Measurements from ENCODE around the gene FARS2. TPM values are rescaled to one million over a fixed set of nuclear protein-coding genes. Genes with fewer than 3 reads are reported as not detected.

The FARS2 gene
- total RNA-seq, 6 donors from 2014 or later: 16.4 to 34.6 (median 19.9) TPM

GRCh38 chr6:5250451-5250850, 10.9 kb upstream of the FARS2 start:
- DNase-seq (no peak), ATAC-seq (ENCODE audit: low FRiP score in 2 of 2) (no peak)
- Histone ChIP-seq H3K9me3 (no peaks in the 10 kb centered on the region), H3K4me3 (no peak overlapping the region), H3K4me1 (peaks cover 0 to 13% (median 3%) of the 10 kb centered on the region in 4 donors), H3K36me3 (peaks cover 0 to 5% (median 0%) of the 10 kb centered on the region in 4 donors), H3K27me3 (no peaks in the 10 kb centered on the region), H3K27ac (no peak overlapping the region)
- TF ChIP-seq EP300 (IDR thresholded peaks at IDR 0.05): no peak
- TF ChIP-seq POLR2AphosphoS5 (IDR thresholded peaks at IDR 0.05): no peak
- no peak for TF ChIP-seq CTCF (IDR thresholded peaks at IDR 0.05)
- TF ChIP-seq POLR2A (IDR thresholded peaks at IDR 0.05): no peak
- WGBS, 2 donors: 93% methylated on average over 3 of the region's 3 CpGs

GRCh38 chr6:5250911-5251310, 10.4 kb upstream of the FARS2 start:
- no peak for ATAC-seq (ENCODE audit: low FRiP score in 2 of 2)
- Histone ChIP-seq H3K36me3 (peaks cover 0 to 5% (median 0%) of the 10 kb centered on the region in 4 donors), H3K4me1 (peaks cover 0 to 13% (median 3%) of the 10 kb centered on the region in 4 donors), H3K4me3 (no peak overlapping the region), H3K27ac (no peak overlapping the region), H3K27me3 (no peaks in the 10 kb centered on the region), H3K9me3 (no peaks in the 10 kb centered on the region)
- 90 to 91% methylated on average over 4 of the region's 4 CpGs for WGBS, 2 donors
- DNase-seq: no peak
- TF ChIP-seq POLR2AphosphoS5 (IDR thresholded peaks at IDR 0.05) (no peak), POLR2A (IDR thresholded peaks at IDR 0.05) (no peak), EP300 (IDR thresholded peaks at IDR 0.05) (no peak)

GRCh38 chr6:5256952-5257351, 4.4 kb upstream of the FARS2 start:
- no peaks in the 10 kb centered on the region for H3K27me3 ChIP-seq
- TF ChIP-seq POLR2A (IDR thresholded peaks at IDR 0.05) (no peak), EP300 (IDR thresholded peaks at IDR 0.05) (no peak), CTCF (IDR thresholded peaks at IDR 0.05) (no peak), POLR2AphosphoS5 (IDR thresholded peaks at IDR 0.05) (no peak)
- H3K36me3 ChIP-seq: peaks cover 0 to 2% (median 0%) of the 10 kb centered on the region in 4 donors
- DNase-seq (no peak), ATAC-seq (ENCODE audit: low FRiP score in 2 of 2) (no peak)
- H3K9me3 ChIP-seq: no peaks in the 10 kb centered on the region
- no peak overlapping the region for H3K4me3 ChIP-seq
- no peak overlapping the region for H3K27ac ChIP-seq
- peaks cover 6 to 16% (median 8%) of the 10 kb centered on the region in 4 donors for H3K4me1 ChIP-seq
- 80 to 94% methylated on average over 3 of the region's 3 CpGs for WGBS, 2 donors

GRCh38 chr6:5257400-5257799, 3.9 kb upstream of the FARS2 start:
- Histone ChIP-seq H3K4me1 (peaks cover 10 to 20% (median 12%) of the 10 kb centered on the region in 4 donors), H3K9me3 (no peaks in the 10 kb centered on the region), H3K4me3 (no peak overlapping the region), H3K27ac (no peak overlapping the region), H3K27me3 (no peaks in the 10 kb centered on the region), H3K36me3 (peaks cover 0 to 2% (median 0%) of the 10 kb centered on the region in 4 donors)
- WGBS, 2 donors: 97 to 99% methylated on average over 8 of the region's 8 CpGs
- no peak for DNase-seq
- ATAC-seq (ENCODE audit: low FRiP score in 2 of 2): no peak
- TF ChIP-seq POLR2AphosphoS5 (IDR thresholded peaks at IDR 0.05) (no peak), CTCF (IDR thresholded peaks at IDR 0.05) (no peak), EP300 (IDR thresholded peaks at IDR 0.05) (no peak), POLR2A (IDR thresholded peaks at IDR 0.05) (no peak)

GRCh38 chr6:5259428-5259827, 1.9 kb upstream of the FARS2 start:
- WGBS, 2 donors: 72 to 79% methylated on average over 3 of the region's 3 CpGs
- H3K4me3 ChIP-seq: peak overlapping the region in 2 of 4 donors; percentile 94 to 98
- TF ChIP-seq POLR2A (IDR thresholded peaks at IDR 0.05): no peak
- peaks cover 12 to 25% (median 15%) of the 10 kb centered on the region in 4 donors for H3K4me1 ChIP-seq
- DNase-seq: no peak
- H3K36me3 ChIP-seq: no peaks in the 10 kb centered on the region
- ATAC-seq (ENCODE audit: low FRiP score in 2 of 2): no peak
- no peaks in the 10 kb centered on the region for H3K9me3 ChIP-seq
- peak overlapping the region in 3 of 4 donors; percentile 95 to 96 (median 95) for H3K27ac ChIP-seq
- no peaks in the 10 kb centered on the region for H3K27me3 ChIP-seq

GRCh38 chr6:5260111-5260620, 1.1 kb upstream of the FARS2 start:
- Histone ChIP-seq H3K9me3 (no peaks in the 10 kb centered on the region), H3K36me3 (no peaks in the 10 kb centered on the region), H3K27me3 (no peaks in the 10 kb centered on the region), H3K4me3 (peak overlapping the region; percentile 86 to 98 (median 94)), H3K4me1 (peaks cover 14 to 32% (median 15%) of the 10 kb centered on the region in 4 donors), H3K27ac (peak overlapping the region; percentile 93 to 96 (median 95))
- peak; percentile 66 to 81 for ATAC-seq (ENCODE audit: low FRiP score in 2 of 2)
- peak; percentile 68 to 90 for DNase-seq
- 2 to 6% methylated on average over 7 to 22 of the region's 22 CpGs for WGBS, 2 donors
- no peak for TF ChIP-seq POLR2AphosphoS5 (IDR thresholded peaks at IDR 0.05)
- TF ChIP-seq CTCF (IDR thresholded peaks at IDR 0.05): no peak
- TF ChIP-seq POLR2A (IDR thresholded peaks at IDR 0.05): no peak
- no peak for TF ChIP-seq EP300 (IDR thresholded peaks at IDR 0.05)
